HG03571 (cell line): ENCODE results near the gene SNX1.

Experiments used
- ATAC-seq: cut with Tn5 transposase; IDR thresholded peaks from one replicate; pipeline ENCODE4 v1.9.1; 2021; ENCODE audit not compliant: unreplicated experiment

SNX1 gene

GRCh38 chr15:64144565-64145281 lies 48.9 kb downstream of the SNX1 start:
- peak; percentile 67 for ATAC-seq

GRCh38 chr15:64146041-64146440 lies 50.3 kb downstream of the SNX1 start:
- ATAC-seq = no peak

GRCh38 chr15:64146520-64146884 lies 50.7 kb downstream of the SNX1 start:
- ATAC-seq = no peak

GRCh38 chr15:64146885-64147681 lies 51.3 kb downstream of the SNX1 start:
- ATAC-seq = no peak

GRCh38 chr15:64148168-64148567 lies 52.4 kb downstream of the SNX1 start:
- ATAC-seq = no peak

- ATAC-seq = no peak
Observed at GRCh38 chr15:64148581-64148980, 52.8 kb downstream of the SNX1 start.

- no peak for ATAC-seq
Observed at GRCh38 chr15:64149424-64149823, 53.6 kb downstream of the SNX1 start.

GRCh38 chr15:64149893-64150578 lies 54.3 kb downstream of the SNX1 start:
- no peak for ATAC-seq

GRCh38 chr15:64151727-64152506 lies 56.1 kb downstream of the SNX1 start, which contains the start of gene SNX22:
SNX22 (plus strand) TSS chr15:64151731; CDS start chr15:64151776, 45 bp downstream.
- peak; percentile 1 for ATAC-seq

GRCh38 chr15:64152507-64153387 lies 57.0 kb downstream of the SNX1 start:
- peak; percentile 8 for ATAC-seq

GRCh38 chr15:64153480-64154367 lies 57.9 kb downstream of the SNX1 start:
- ATAC-seq = peak; percentile 40

GRCh38 chr15:64155802-64156651 lies 60.2 kb downstream of the SNX1 start:
- no peak for ATAC-seq

- no peak for ATAC-seq
Observed at GRCh38 chr15:64156652-64157331, 61.0 kb downstream of the SNX1 start.

GRCh38 chr15:64157599-64158125 lies 61.9 kb downstream of the SNX1 start:
- no peak for ATAC-seq

- ATAC-seq = no peak
Observed at GRCh38 chr15:64158363-64159134, 62.8 kb downstream of the SNX1 start.

GRCh38 chr15:64161688-64162477 lies 66.1 kb downstream of the SNX1 start:
- ATAC-seq = no peak
